Measurements from ENCODE around the gene COMP. TPM values are rescaled to one million over a fixed set of nuclear protein-coding genes. Genes with fewer than 3 reads are reported as not detected.

Gene COMP
- total RNA-seq, 3 donors from 2014 or later: 0.12 to 0.95 TPM; not detected in 1

DNA sequence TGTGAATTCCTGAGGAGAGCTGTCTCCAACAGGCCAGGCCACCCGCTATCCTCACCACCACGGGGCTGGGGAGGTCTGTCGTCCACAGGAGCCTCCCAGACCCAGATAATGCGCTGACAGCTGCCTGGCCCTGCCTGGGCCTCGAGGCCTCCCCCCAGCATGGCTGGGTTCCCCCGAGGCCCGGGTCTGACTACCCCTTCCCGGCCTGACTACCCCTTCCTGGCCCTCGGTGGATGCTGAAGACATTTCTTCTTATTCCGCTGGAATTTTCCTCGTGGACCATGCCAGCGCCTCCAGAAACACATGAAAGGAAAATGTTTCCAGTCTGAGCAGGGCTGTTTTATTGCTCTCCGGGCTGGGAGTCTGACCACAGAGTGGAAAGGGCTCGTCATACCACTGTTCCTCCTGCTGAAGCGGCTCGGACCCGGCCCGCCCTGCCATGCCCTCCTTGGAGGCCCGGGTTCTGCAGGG, 16.8 kb upstream of the COMP start:
- no peak overlapping the region for H3K4me3 ChIP-seq
- ATAC-seq: no peak
- H3K36me3 ChIP-seq (ENCODE audit: low read depth): no peaks in the 10 kb centered on the region
- no peaks in the 10 kb centered on the region for H3K9me3 ChIP-seq
- no peak for DNase-seq
- intact Hi-C loops (cut with DNase I, micrococcal nuclease): no loop called here
- TF ChIP-seq, protein P1, sequence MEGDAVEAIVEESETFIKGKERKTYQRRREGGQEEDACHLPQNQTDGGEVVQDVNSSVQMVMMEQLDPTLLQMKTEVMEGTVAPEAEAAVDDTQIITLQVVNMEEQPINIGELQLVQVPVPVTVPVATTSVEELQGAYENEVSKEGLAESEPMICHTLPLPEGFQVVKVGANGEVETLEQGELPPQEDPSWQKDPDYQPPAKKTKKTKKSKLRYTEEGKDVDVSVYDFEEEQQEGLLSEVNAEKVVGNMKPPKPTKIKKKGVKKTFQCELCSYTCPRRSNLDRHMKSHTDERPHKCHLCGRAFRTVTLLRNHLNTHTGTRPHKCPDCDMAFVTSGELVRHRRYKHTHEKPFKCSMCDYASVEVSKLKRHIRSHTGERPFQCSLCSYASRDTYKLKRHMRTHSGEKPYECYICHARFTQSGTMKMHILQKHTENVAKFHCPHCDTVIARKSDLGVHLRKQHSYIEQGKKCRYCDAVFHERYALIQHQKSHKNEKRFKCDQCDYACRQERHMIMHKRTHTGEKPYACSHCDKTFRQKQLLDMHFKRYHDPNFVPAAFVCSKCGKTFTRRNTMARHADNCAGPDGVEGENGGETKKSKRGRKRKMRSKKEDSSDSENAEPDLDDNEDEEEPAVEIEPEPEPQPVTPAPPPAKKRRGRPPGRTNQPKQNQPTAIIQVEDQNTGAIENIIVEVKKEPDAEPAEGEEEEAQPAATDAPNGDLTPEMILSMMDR (IDR thresholded peaks at IDR 0.05): no peak
- H3K4me1 ChIP-seq (ENCODE audit: low read depth): no peaks in the 10 kb centered on the region

DNA sequence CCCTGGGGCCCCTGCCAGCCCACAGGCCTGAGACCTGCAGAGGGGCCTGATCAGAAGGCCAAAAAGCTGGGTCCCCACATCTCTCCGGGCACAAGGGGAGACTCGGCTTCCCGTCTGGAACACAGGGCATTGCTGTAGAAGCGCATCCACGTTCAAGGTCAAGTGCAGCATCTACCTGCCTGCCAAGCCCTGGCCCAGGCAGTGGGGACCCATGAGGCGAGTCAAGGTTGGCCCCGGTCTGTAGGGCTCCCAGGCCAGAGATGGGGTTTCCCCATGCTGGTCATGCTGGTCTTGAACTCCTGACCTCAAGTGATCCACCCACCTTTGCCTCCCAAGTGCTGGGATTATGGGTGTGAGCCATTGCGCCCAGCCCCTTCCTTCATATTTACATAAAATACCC, 13.5 kb upstream of the COMP start:
- TF ChIP-seq, protein P1 (IDR thresholded peaks at IDR 0.05): no peak
- no peaks in the 10 kb centered on the region for H3K36me3 ChIP-seq (ENCODE audit: low read depth)
- intact Hi-C loops (cut with DNase I, micrococcal nuclease): no loop called here
- ATAC-seq: no peak
- no peaks in the 10 kb centered on the region for H3K4me1 ChIP-seq (ENCODE audit: low read depth)
- DNase-seq: no peak
- H3K4me3 ChIP-seq: no peak overlapping the region
- no peaks in the 10 kb centered on the region for H3K9me3 ChIP-seq

DNA sequence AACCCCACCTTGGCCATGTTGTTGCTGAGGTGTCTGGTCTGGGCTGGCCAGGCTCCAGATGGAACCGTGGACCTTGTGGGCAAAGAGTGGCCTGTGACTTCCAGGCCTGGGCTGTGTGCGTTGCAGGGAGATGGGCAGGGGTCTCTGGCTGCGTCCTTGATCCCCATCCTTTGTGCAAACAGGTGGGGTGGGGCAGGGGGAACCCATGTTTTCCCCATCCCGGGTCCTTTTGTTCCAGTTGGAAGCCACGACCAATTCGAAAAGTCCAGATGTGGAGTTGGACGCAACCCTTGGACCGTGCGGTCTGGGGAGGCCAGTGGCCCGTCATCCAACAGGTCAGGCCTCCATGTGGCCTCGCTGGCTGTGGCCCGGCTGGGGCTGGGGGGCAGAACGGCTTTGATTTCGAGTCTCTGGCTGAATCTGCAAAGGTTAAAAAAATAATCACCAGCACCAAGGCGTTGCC, 13.1 kb upstream of the COMP start:
- DNase-seq: no peak
- no peaks in the 10 kb centered on the region for H3K36me3 ChIP-seq (ENCODE audit: low read depth)
- TF ChIP-seq, protein P1 (IDR thresholded peaks at IDR 0.05): no peak
- H3K4me3 ChIP-seq: no peak overlapping the region
- intact Hi-C loops (cut with DNase I, micrococcal nuclease): no loop called here
- no peaks in the 10 kb centered on the region for H3K4me1 ChIP-seq (ENCODE audit: low read depth)
- no peak for ATAC-seq
- no peaks in the 10 kb centered on the region for H3K9me3 ChIP-seq

DNA sequence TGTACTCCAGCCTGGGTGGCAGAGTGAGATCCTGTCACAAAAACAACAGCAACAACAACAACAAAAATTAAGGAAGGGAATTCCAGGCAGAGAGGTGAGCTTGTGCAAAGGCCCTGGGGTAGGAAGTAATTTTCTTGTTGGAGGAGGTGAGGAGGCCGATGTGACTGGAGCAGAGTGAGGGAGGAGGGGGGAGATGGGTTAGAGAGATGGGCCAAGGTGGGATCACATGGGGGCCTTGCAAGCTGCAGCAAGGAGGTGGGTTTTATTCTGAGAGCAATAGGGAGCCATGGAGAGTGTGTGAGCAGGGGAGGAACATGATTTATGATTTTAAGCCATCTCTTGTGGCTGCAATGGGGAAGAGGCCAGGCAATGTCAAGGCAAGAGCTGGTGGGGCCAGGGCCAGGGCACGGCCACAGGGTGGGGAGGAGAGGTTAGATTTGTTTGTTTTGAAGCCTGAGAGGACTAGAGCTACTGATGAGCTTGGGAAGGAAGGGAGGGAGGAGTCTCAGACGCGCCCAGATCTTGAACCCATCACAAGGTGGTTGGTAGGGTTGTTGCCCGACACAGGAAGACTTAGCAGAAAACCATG, 12.5 kb upstream of the COMP start:
- no peaks in the 10 kb centered on the region for H3K36me3 ChIP-seq (ENCODE audit: low read depth)
- intact Hi-C loops (cut with DNase I, micrococcal nuclease): no loop called here

DNA sequence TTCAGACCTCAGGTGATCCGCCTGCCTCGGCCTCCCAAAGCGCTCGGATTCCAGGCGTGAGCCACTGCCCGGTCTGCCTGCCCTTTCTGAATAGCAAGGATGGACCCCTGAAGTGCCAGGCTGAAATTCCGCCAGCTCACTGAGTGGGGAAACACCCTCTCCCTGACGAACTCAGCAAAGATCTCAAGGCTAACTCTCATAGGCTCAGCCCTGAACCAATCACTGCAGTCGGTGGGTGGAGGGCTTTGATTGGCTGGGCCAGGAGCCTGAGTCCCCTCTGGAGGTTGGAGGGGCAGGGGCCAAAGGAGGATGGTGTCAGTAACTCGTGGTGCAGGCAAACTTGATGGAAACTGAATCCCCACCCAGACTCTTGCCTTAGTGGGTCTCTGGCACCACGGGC, 11.2 kb upstream of the COMP start:
- Histone ChIP-seq H3K4me1 (ENCODE audit: low read depth) (no peaks in the 10 kb centered on the region), H3K9me3 (no peaks in the 10 kb centered on the region), H3K36me3 (ENCODE audit: low read depth) (no peaks in the 10 kb centered on the region), H3K4me3 (no peak overlapping the region)
- intact Hi-C loops (cut with DNase I, micrococcal nuclease): no loop called here
- DNase-seq (no peak), ATAC-seq (no peak)
- TF ChIP-seq, protein P1 (IDR thresholded peaks at IDR 0.05): no peak

More for the DNA sequence above, 12.5 kb upstream of the COMP start:
- TF ChIP-seq, protein P1 (IDR thresholded peaks at IDR 0.05): no peak
- no peaks in the 10 kb centered on the region for H3K4me1 ChIP-seq (ENCODE audit: low read depth)
- ATAC-seq (no peak), DNase-seq (no peak)
- H3K9me3 ChIP-seq: no peaks in the 10 kb centered on the region
- H3K4me3 ChIP-seq: no peak overlapping the region

Measured in mucosa of descending colon (tissue), 3 donors.